GM21786 (cell line): ENCODE results near the gene NUMB.
A peak's percentile ranks its signal among the peaks of the same experiment; 100 is the strongest.
"Not testable (repeated sequence)": the region's sequence is repeated elsewhere in the genome, so short reads cannot be mapped to it uniquely, and the experiment has no call there.

Source experiments
- ATAC-seq: cut with Tn5 transposase; IDR thresholded peaks from one replicate; pipeline ENCODE4 v1.9.1; 2021; ENCODE audit not compliant: unreplicated experiment

Gene NUMB

GRCh38 chr14:73423092-73423491, 35.3 kb downstream of the NUMB start:
- not testable (repeated sequence) for ATAC-seq

GRCh38 chr14:73422515-73422914, 35.8 kb downstream of the NUMB start:
- no peak for ATAC-seq

GRCh38 chr14:73418227-73418626, 40.1 kb downstream of the NUMB start:
- ATAC-seq = no peak

- not testable (repeated sequence) for ATAC-seq
Measured at GRCh38 chr14:73406248-73406647, 52.1 kb downstream of the NUMB start.

GRCh38 chr14:73403181-73403752, 55.1 kb downstream of the NUMB start:
- no peak for ATAC-seq

GRCh38 chr14:73402579-73402978, 55.8 kb downstream of the NUMB start:
- ATAC-seq = peak; percentile 43

GRCh38 chr14:73397810-73398209, 60.5 kb downstream of the NUMB start:
- ATAC-seq = no peak

- no peak for ATAC-seq
Measured at GRCh38 chr14:73394317-73394716, 64.0 kb downstream of the NUMB start.

GRCh38 chr14:73393375-73393774, 65.0 kb downstream of the NUMB start:
- ATAC-seq = no peak

GRCh38 chr14:73392329-73393257, 65.8 kb downstream of the NUMB start:
- ATAC-seq = no peak

GRCh38 chr14:73387860-73388259, 70.5 kb downstream of the NUMB start:
- ATAC-seq = not testable (repeated sequence)

- ATAC-seq = no peak
Measured at GRCh38 chr14:73386342-73386741, 72.0 kb downstream of the NUMB start.

- peak; percentile 33 for ATAC-seq
Measured at GRCh38 chr14:73385021-73385420, 73.3 kb downstream of the NUMB start.

- no peak for ATAC-seq
Measured at GRCh38 chr14:73383356-73383755, 75.0 kb downstream of the NUMB start.

GRCh38 chr14:73381380-73382013, 76.8 kb downstream of the NUMB start:
- ATAC-seq = no peak

- ATAC-seq = no peak
Measured at GRCh38 chr14:73376585-73376984, 81.8 kb downstream of the NUMB start.

- ATAC-seq = no peak
Measured at GRCh38 chr14:73375861-73376260, 82.5 kb downstream of the NUMB start.

GRCh38 chr14:73374218-73374617, 84.1 kb downstream of the NUMB start:
- ATAC-seq = no peak

GRCh38 chr14:73372529-73372928, 85.8 kb downstream of the NUMB start:
- no peak for ATAC-seq

- no peak for ATAC-seq
Measured at GRCh38 chr14:73370561-73370960, 87.8 kb downstream of the NUMB start.

- ATAC-seq = no peak
Measured at GRCh38 chr14:73369428-73369827, 88.9 kb downstream of the NUMB start.

- no peak for ATAC-seq
Measured at GRCh38 chr14:73368616-73369015, 89.7 kb downstream of the NUMB start.
